Superior temporal gyrus (tissue), 1 donor: ENCODE results near the gene KCTD1.

Source experiments
- DNase-seq: peaks from one replicate; pipeline ENCODE4 v3.0.0-alpha.2; 2016; ENCODE audit errors: extremely low spot score

Gene KCTD1

GRCh38 chr18:26524002-26524401 lies 24.4 kb downstream of the KCTD1 start:
- no peak for DNase-seq

- DNase-seq = no peak
Measured at GRCh38 chr18:26521617-26522016, 26.7 kb downstream of the KCTD1 start.

GRCh38 chr18:26520974-26521373 lies 27.4 kb downstream of the KCTD1 start:
- no peak for DNase-seq

- no peak for DNase-seq
Measured at GRCh38 chr18:26519114-26519513, 29.2 kb downstream of the KCTD1 start.

- DNase-seq = no peak
Measured at GRCh38 chr18:26516964-26517363, 31.4 kb downstream of the KCTD1 start.

GRCh38 chr18:26515643-26516487 lies 32.5 kb downstream of the KCTD1 start:
- no peak for DNase-seq

- DNase-seq = no peak
Measured at GRCh38 chr18:26511339-26512071, 36.8 kb downstream of the KCTD1 start.

- DNase-seq = no peak
Measured at GRCh38 chr18:26510337-26510736, 38.0 kb downstream of the KCTD1 start.

GRCh38 chr18:26506012-26506411 lies 42.3 kb downstream of the KCTD1 start:
- DNase-seq = no peak

- DNase-seq = no peak
Measured at GRCh38 chr18:26504831-26505230, 43.5 kb downstream of the KCTD1 start.

GRCh38 chr18:26503382-26503781 lies 45.0 kb downstream of the KCTD1 start:
- DNase-seq = no peak

GRCh38 chr18:26502823-26503222 lies 45.5 kb downstream of the KCTD1 start:
- no peak for DNase-seq

- no peak for DNase-seq
Measured at GRCh38 chr18:26497866-26498265, 50.5 kb downstream of the KCTD1 start.

GRCh38 chr18:26496528-26496927 lies 51.8 kb downstream of the KCTD1 start:
- no peak for DNase-seq

GRCh38 chr18:26495287-26495686 lies 53.1 kb downstream of the KCTD1 start:
- no peak for DNase-seq

- DNase-seq = no peak
Measured at GRCh38 chr18:26493021-26493420, 55.3 kb downstream of the KCTD1 start.

- no peak for DNase-seq
Measured at GRCh38 chr18:26491194-26491816, 57.0 kb downstream of the KCTD1 start.

GRCh38 chr18:26489881-26490280 lies 58.5 kb downstream of the KCTD1 start:
- DNase-seq = no peak

- DNase-seq = no peak
Measured at GRCh38 chr18:26489191-26489590, 59.2 kb downstream of the KCTD1 start.

- no peak for DNase-seq
Measured at GRCh38 chr18:26488417-26489009, 59.8 kb downstream of the KCTD1 start.

GRCh38 chr18:26487437-26487836 lies 60.9 kb downstream of the KCTD1 start:
- DNase-seq = no peak

- DNase-seq = no peak
Measured at GRCh38 chr18:26483633-26484032, 64.7 kb downstream of the KCTD1 start.
